Mucosa of descending colon (tissue), 3 donors: ENCODE data around the gene CLASP2. TPM values are rescaled to one million over a fixed set of nuclear protein-coding genes. Genes with fewer than 3 reads are reported as not detected.

ENCODE experiments used
- ATAC-seq: fragments of 200-7000 bp; cut with Tn5 transposase; one replicate; pipeline ENCODE4 v1.9.1; 2020; ENCODE audit warnings: mild to moderate bottlenecking, moderate library complexity
- DNase-seq, 3 donors: peaks; one replicate each; pipeline ENCODE4 v3.0.0-alpha.2; 2020
- H3K36me3 ChIP-seq: fragments of 200-600 bp; one replicate; pipeline ENCODE4 v1.8.0; 2021; ENCODE audit warnings: low read depth, mild to moderate bottlenecking
- H3K4me1 ChIP-seq: fragments of 200-600 bp; one replicate; pipeline ENCODE4 v1.8.0; 2021; ENCODE audit warnings: low read depth, mild to moderate bottlenecking
- H3K4me3 ChIP-seq: fragments of 200-600 bp; one replicate; pipeline ENCODE4 v1.8.0; 2021; ENCODE audit warnings: mild to moderate bottlenecking
- H3K9me3 ChIP-seq: fragments of 200-600 bp; one replicate; pipeline ENCODE4 v1.8.0; 2021; ENCODE audit warnings: mild to moderate bottlenecking
- intact Hi-C, 2 donors: fragments of 100-400 bp; cut with DNase I in 1 of 2; cut with micrococcal nuclease in 1 of 2; formaldehyde crosslinking; loops; one replicate each; pipeline versions ENCODE4 v1.11.0 to v1.11.1; 2022; cut with DNase I, micrococcal nuclease
- total RNA-seq, 3 donors: library from RNA; stranded (reverse); fragmentation: NEBNext Ultra II Directional in 2 of 3; extraction: Animal tissue kit (Norgen Biotek cat#: 25700) in 2 of 3; gene quantifications; one replicate each; pipeline versions ENCODE4 v1.2.1 to v1.2.4, GENCODE V29; 2021 to 2023
- TF ChIP-seq, protein P1 (sequence below): fragments of 200-600 bp; IDR thresholded peaks from one replicate; pipeline ENCODE4 v1.8.0; 2022; ENCODE audit warnings: antibody characterized with exemption, mild to moderate bottlenecking
- donor health status: DM: no; HTN: no; CAD: no; lungs with moderate emphysema.
- donor health status: DM: no; HTN: no; CAD: no.
- donor health status: DM: no; HTN: yes; CAD: no.

Gene CLASP2
- total RNA-seq, 3 donors from 2014 or later = 33.6 to 66.6 (median 44.5) TPM

DNA sequence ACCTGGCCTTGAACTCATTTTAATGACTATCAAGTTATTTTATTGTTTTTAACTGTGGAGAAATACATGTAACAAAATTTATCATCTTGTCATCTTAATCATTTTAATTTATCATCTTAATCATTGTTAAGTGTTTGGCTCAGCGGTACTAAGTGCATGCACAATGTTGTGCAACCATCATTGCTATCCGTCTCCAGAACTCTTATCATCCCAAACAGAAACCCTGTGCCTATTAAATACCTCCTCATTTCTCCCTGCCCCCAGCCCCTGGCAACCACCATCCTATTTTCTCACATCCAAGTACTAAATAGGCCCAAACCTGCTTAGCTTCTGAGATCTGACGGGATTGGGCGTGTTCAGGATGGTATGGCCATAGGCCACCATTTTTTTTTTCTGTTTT lies 226.3 kb downstream of the CLASP2 start:
- TF ChIP-seq, protein P1, sequence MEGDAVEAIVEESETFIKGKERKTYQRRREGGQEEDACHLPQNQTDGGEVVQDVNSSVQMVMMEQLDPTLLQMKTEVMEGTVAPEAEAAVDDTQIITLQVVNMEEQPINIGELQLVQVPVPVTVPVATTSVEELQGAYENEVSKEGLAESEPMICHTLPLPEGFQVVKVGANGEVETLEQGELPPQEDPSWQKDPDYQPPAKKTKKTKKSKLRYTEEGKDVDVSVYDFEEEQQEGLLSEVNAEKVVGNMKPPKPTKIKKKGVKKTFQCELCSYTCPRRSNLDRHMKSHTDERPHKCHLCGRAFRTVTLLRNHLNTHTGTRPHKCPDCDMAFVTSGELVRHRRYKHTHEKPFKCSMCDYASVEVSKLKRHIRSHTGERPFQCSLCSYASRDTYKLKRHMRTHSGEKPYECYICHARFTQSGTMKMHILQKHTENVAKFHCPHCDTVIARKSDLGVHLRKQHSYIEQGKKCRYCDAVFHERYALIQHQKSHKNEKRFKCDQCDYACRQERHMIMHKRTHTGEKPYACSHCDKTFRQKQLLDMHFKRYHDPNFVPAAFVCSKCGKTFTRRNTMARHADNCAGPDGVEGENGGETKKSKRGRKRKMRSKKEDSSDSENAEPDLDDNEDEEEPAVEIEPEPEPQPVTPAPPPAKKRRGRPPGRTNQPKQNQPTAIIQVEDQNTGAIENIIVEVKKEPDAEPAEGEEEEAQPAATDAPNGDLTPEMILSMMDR = no peak
- Histone ChIP-seq H3K4me1 (no peaks in the 10 kb centered on the region), H3K9me3 (no peaks in the 10 kb centered on the region), H3K36me3 (no peaks in the 10 kb centered on the region), H3K4me3 (no peak overlapping the region)
- no peak for ATAC-seq
- intact Hi-C loops = no loop called here
- no peak for DNase-seq

GRCh38 chr3:33490641-33491241 lies 227.3 kb downstream of the CLASP2 start:
- TF ChIP-seq, protein P1 = no peak
- H3K9me3 ChIP-seq = no peaks in the 10 kb centered on the region
- H3K36me3 ChIP-seq = no peaks in the 10 kb centered on the region
- intact Hi-C loops = no loop called here
- no peaks in the 10 kb centered on the region for H3K4me1 ChIP-seq
- DNase-seq (no peak), ATAC-seq (no peak)
- no peak overlapping the region for H3K4me3 ChIP-seq

GRCh38 chr3:33488683-33489082 lies 229.4 kb downstream of the CLASP2 start:
- H3K36me3 ChIP-seq = no peaks in the 10 kb centered on the region
- intact Hi-C loops = no loop called here
- no peak overlapping the region for H3K4me3 ChIP-seq
- no peaks in the 10 kb centered on the region for H3K9me3 ChIP-seq
- TF ChIP-seq, protein P1 = no peak
- ATAC-seq = no peak
- DNase-seq = no peak
- no peaks in the 10 kb centered on the region for H3K4me1 ChIP-seq

DNA sequence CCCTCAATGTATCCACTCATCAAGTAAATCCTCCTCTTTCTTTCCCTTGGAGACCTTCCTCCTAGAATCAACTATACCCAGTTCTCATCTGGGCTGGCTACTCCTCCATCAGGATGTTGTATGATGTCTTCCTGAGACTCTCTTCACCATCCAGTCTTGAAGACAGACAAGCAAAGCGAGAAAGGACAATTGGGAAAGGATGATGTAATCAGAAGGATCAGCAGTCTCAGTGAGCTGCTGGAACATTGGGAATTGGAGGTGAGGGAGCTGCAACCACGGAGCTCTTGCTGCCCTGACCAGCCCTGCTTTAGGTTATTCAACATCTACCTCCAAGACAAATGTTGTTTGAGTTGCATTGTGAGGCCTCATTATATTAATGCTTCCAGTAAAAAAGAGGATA lies 229.8 kb downstream of the CLASP2 start:
- TF ChIP-seq, protein P1 = no peak
- no peak for DNase-seq
- ATAC-seq = no peak
- intact Hi-C loops = no loop called here
- no peaks in the 10 kb centered on the region for H3K36me3 ChIP-seq
- H3K4me1 ChIP-seq = no peaks in the 10 kb centered on the region
- no peak overlapping the region for H3K4me3 ChIP-seq
- H3K9me3 ChIP-seq = no peaks in the 10 kb centered on the region

DNA sequence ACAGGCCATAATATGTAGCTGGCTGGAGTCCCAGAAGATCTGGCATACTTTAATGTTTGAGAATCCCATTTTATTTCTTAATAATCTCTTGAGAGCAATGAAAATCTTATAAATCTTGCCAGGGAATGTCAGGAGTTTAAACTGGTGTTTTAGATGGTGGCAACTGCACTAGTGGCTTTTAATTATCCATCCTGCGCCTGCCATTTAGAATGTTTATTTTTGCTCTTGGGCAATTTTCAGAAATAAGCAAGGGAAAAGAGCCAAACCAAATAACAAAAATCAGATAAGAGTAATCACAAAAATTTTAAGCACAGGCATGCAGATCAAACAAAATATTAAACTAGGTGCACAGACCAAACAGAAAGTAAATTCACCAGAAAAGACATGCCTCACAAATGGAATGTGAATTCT lies 235.9 kb downstream of the CLASP2 start:
- Histone ChIP-seq H3K36me3 (no peaks in the 10 kb centered on the region), H3K4me1 (peaks cover 8% of the 10 kb centered on the region), H3K4me3 (no peak overlapping the region), H3K9me3 (no peaks in the 10 kb centered on the region)
- TF ChIP-seq, protein P1 = no peak
- ATAC-seq = peak; percentile 50
- intact Hi-C loops = no loop called here
- peak in 1 of 3 donors; percentile 50 for DNase-seq

DNA sequence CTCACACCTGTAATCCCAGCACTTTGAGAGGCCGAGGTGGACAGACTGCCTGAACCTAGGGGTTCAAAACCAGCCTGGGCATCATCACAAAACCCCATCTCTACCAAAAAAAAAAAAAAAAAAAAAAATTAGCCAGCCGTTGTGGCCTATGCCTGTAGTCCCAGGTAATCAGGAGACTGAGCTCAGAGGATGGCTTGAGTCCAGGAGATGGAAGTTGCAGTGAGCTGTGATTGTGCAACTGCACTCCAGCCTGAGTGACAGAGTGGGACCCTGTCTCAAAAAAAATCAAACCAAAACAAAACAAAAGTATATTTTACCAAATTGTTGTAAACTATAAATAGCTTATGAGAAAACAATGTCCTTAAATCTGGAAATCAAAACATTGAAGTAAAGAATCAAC lies 243.2 kb downstream of the CLASP2 start:
- H3K4me3 ChIP-seq = no peak overlapping the region
- intact Hi-C loops = no loop called here
- H3K36me3 ChIP-seq = no peaks in the 10 kb centered on the region
- TF ChIP-seq, protein P1 = no peak
- H3K4me1 ChIP-seq = no peaks in the 10 kb centered on the region
- H3K9me3 ChIP-seq = no peaks in the 10 kb centered on the region
- ATAC-seq (no peak), DNase-seq (no peak)
